HepG2 (cell line): ENCODE results near the gene KHK. TPM values are rescaled to one million over a fixed set of nuclear protein-coding genes. Genes with fewer than 3 reads are reported as not detected.

ENCODE experiments used
- ARID5B ChIP-seq: IDR thresholded peaks from 2 replicates; pipeline ENCODE4 v1.4.0; 2020; ENCODE audit warnings: mild to moderate bottlenecking, missing genetic modification reagents
- CREBL2 ChIP-seq: sonication (generic); formaldehyde crosslinking; IDR thresholded peaks from 2 replicates; pipeline ENCODE4 v1.8.1; 2023; ENCODE audit warnings: missing genetic modification reagents, mild to moderate bottlenecking, borderline replicate concordance
- HDAC2 ChIP-seq: sonication (generic); formaldehyde crosslinking; IDR thresholded peaks from 2 replicates; pipeline ENCODE4 v1.4.0; 2020; ENCODE audit warnings: missing genetic modification reagents
- HDAC6 ChIP-seq: fragments of 200-600 bp; sonication (generic); IDR thresholded peaks from 2 replicates; pipeline ENCODE4 v1.7.0; 2017; ENCODE audit warnings: mild to moderate bottlenecking, antibody characterized with exemption, low read length, low read depth
- HOXA7 ChIP-seq: sonication (generic); formaldehyde crosslinking; IDR thresholded peaks from 2 replicates; pipeline ENCODE4 v1.8.1; 2022; ENCODE audit warnings: mild to moderate bottlenecking, missing genetic modification reagents, moderate library complexity
- LCORL ChIP-seq, 2 experiments: fragments of 450-650 bp in 1 of 2; sonication (generic) in 1 of 2; formaldehyde crosslinking in 1 of 2; IDR thresholded peaks; 2 replicates each; pipeline versions ENCODE4 v1.5.0 to v1.6.1; 2017 to 2020; ENCODE audit warnings: antibody characterized with exemption in 1 of 2, missing genetic modification reagents in 1 of 2
- MNT ChIP-seq: fragments of 450-650 bp; IDR thresholded peaks from 2 replicates; pipeline ENCODE4 v1.6.1; 2016
- MXD1 ChIP-seq: sonication (generic); formaldehyde crosslinking; IDR thresholded peaks from 2 replicates; pipeline ENCODE4 v1.4.0; 2020; ENCODE audit warnings: mild to moderate bottlenecking, missing genetic modification reagents
- THAP7 ChIP-seq: sonication (generic); formaldehyde crosslinking; IDR thresholded peaks from 2 replicates; pipeline ENCODE4 v1.8.1; 2023; ENCODE audit warnings: mild to moderate bottlenecking, missing genetic modification reagents
- ZBTB20 ChIP-seq: sonication (generic); formaldehyde crosslinking; IDR thresholded peaks from 2 replicates; pipeline ENCODE4 v1.8.1; 2023; ENCODE audit warnings: missing genetic modification reagents, low read depth, mild to moderate bottlenecking, borderline replicate concordance
- ZNF225 ChIP-seq: sonication (generic); formaldehyde crosslinking; IDR thresholded peaks from 2 replicates; pipeline ENCODE4 v1.4.0; 2020; ENCODE audit warnings: mild to moderate bottlenecking, missing genetic modification reagents
- ZNF281 ChIP-seq: sonication (generic); formaldehyde crosslinking; IDR thresholded peaks from 2 replicates; pipeline ENCODE4 v1.4.0; 2020; ENCODE audit warnings: missing genetic modification reagents, borderline replicate concordance
- ZNF292 ChIP-seq: sonication (generic); formaldehyde crosslinking; IDR thresholded peaks from 2 replicates; pipeline ENCODE4 v1.8.1; 2022; ENCODE audit warnings: mild to moderate bottlenecking, low read depth, missing genetic modification reagents, borderline replicate concordance
- ZNF501 ChIP-seq: sonication (generic); formaldehyde crosslinking; IDR thresholded peaks from 2 replicates; pipeline ENCODE4 v1.5.1; 2020; ENCODE audit warnings: mild to moderate bottlenecking, moderate library complexity, missing genetic modification reagents
- ZNF530 ChIP-seq: sonication (generic); formaldehyde crosslinking; IDR thresholded peaks from 2 replicates; pipeline ENCODE4 v1.5.0; 2020; ENCODE audit warnings: low read depth, mild to moderate bottlenecking, missing genetic modification reagents
- ZNF761 ChIP-seq: sonication (generic); formaldehyde crosslinking; conservative IDR thresholded peaks from 2 replicates; pipeline ENCODE4 v1.4.0; 2020; ENCODE audit warnings: mild to moderate bottlenecking, missing genetic modification reagents
- ZNF776 ChIP-seq: sonication (generic); formaldehyde crosslinking; IDR thresholded peaks from 2 replicates; pipeline ENCODE4 v1.4.0; 2020; ENCODE audit warnings: mild to moderate bottlenecking, missing genetic modification reagents
- ZNF780A ChIP-seq: sonication (generic); formaldehyde crosslinking; IDR thresholded peaks from 2 replicates; pipeline ENCODE4 v1.8.0; 2022; ENCODE audit warnings: mild to moderate bottlenecking, missing genetic modification reagents, moderate library complexity
- polyA plus RNA-seq, 8 experiments: library from polyadenylated mRNA; depleted of rRNA in 3 of 8; stranded (reverse) in 7 of 8; unstranded in 1 of 8; fragments of >200 nt; fragmentation: Illumina TruSeq in 4 of 8; extraction: Trizol in 4 of 8; gene quantifications; 2 replicates each; pipeline versions ENCODE4 v1.2.1 to v1.2.3, GENCODE V29; 2011 to 2016; ENCODE audit warnings: low read depth in 4 of 8, missing spikeins in 1 of 8, mixed read lengths in 1 of 8; ENCODE audit not compliant: insufficient read depth in 1 of 8
- total RNA-seq, 5 experiments: library from RNA; depleted of rRNA; stranded (reverse); fragments of >200 nt; fragmentation: Illumina TruSeq; extraction: Trizol; gene quantifications; 2 replicates each; pipeline ENCODE4 v1.2.3, GENCODE V29; 2016; ENCODE audit warnings: low read depth in 1 of 5

Gene KHK
- total and polyA plus RNA-seq, 2 of the 13 experiments (the other 11 are each of a cell fraction or from before 2014, with no cell fraction given) = 40.9 to 99.2 TPM

- TF ChIP-seq ARID5B (CRISPR knock-in tag) (peak; percentile 63), HDAC6 (no peak), ZNF292 (peak; percentile 94), HOXA7 (CRISPR knock-in tag) (no peak), ZNF501 (CRISPR knock-in tag) (peak; percentile 47; the same call in 1 of the 2 replicates), MXD1 (CRISPR knock-in tag) (peak; percentile 83; the same call in 1 of the 2 replicates), ZNF530 (CRISPR knock-in tag) (no peak), ZNF780A (CRISPR knock-in tag) (no peak), MNT (no peak), ZNF776 (CRISPR knock-in tag) (no peak), THAP7 (CRISPR knock-in tag) (peak; percentile 35; the same call in 1 of the 2 replicates), ZBTB20 (CRISPR knock-in tag) (peak; percentile 78; the same call in 1 of the 2 replicates), ZNF225 (no peak; the same call in 1 of the 2 replicates), ZNF761 (0 out of 2 replicates have a peak, but pooled peaks have one; percentile 52), CREBL2 (CRISPR knock-in tag) (no peak), ZNF281 (CRISPR knock-in tag) (no peak), LCORL (IDR thresholded peaks at IDR 0.05) (no peak), LCORL (CRISPR knock-in tag; IDR thresholded peaks at IDR 0.05) (peak; percentile 33; the same call in 1 of the 2 replicates), HDAC2 (CRISPR knock-in tag) (0 out of 2 replicates have a peak, but pooled peaks have one; percentile 12)
Observed at GRCh38 chr2:27123302-27124150, 37.0 kb downstream of the KHK start, which contains the start of gene ABHD1 (continued).
